Colonic mucosa (tissue), 4 donors: ENCODE data around the gene SRRM3. TPM values are rescaled to one million over a fixed set of nuclear protein-coding genes. Genes with fewer than 3 reads are reported as not detected.

Experiments
- DNase-seq: peaks from one replicate; pipeline ENCODE4 v3.0.0-alpha.2; 2020
- H3K27ac ChIP-seq: fragments of 200-600 bp; one replicate; pipeline ENCODE4 v1.8.0; 2021
- H3K27me3 ChIP-seq: fragments of 200-600 bp; one replicate; pipeline ENCODE4 v1.8.0; 2021
- H3K36me3 ChIP-seq: fragments of 200-600 bp; one replicate; pipeline ENCODE4 v1.8.0; 2021
- H3K4me1 ChIP-seq: fragments of 200-600 bp; one replicate; pipeline ENCODE4 v1.8.0; 2021; ENCODE audit warnings: mild to moderate bottlenecking
- H3K4me3 ChIP-seq: fragments of 200-600 bp; one replicate; pipeline ENCODE4 v1.8.0; 2021
- H3K9ac ChIP-seq, 2 donors: one replicate each; pipeline ENCODE4 v1.7.0; 2013; ENCODE audit warnings: control low read depth in 2 of 2, low read depth in 2 of 2, low read length in 2 of 2
- H3K9me3 ChIP-seq: fragments of 200-600 bp; one replicate; pipeline ENCODE4 v1.8.0; 2021
- intact Hi-C: fragments of 100-400 bp; cut with DNase I; formaldehyde crosslinking; loops from one replicate; pipeline ENCODE4 v1.14.1; 2022
- total RNA-seq, 2 donors: library from RNA; stranded (reverse); fragmentation: NEBNext Ultra II Directional in 1 of 2; extraction: Animal tissue kit (Norgen Biotek cat#: 25700) in 1 of 2; gene quantifications; one replicate each; pipeline ENCODE4 v1.2.1, GENCODE V29; 2021
- TF ChIP-seq, protein P1 (sequence below): fragments of 200-600 bp; IDR thresholded peaks from one replicate; pipeline ENCODE4 v1.8.0; 2022; ENCODE audit warnings: antibody characterized with exemption, mild to moderate bottlenecking
- donor health status: healthy.
- donor health status: DM: no; HTN: no; CAD: no.
- donor health status: DM: no; HTN: no; CAD: no.

The SRRM3 gene
- total RNA-seq, 2 donors from 2014 or later: 0.64 to 0.67 TPM

DNA sequence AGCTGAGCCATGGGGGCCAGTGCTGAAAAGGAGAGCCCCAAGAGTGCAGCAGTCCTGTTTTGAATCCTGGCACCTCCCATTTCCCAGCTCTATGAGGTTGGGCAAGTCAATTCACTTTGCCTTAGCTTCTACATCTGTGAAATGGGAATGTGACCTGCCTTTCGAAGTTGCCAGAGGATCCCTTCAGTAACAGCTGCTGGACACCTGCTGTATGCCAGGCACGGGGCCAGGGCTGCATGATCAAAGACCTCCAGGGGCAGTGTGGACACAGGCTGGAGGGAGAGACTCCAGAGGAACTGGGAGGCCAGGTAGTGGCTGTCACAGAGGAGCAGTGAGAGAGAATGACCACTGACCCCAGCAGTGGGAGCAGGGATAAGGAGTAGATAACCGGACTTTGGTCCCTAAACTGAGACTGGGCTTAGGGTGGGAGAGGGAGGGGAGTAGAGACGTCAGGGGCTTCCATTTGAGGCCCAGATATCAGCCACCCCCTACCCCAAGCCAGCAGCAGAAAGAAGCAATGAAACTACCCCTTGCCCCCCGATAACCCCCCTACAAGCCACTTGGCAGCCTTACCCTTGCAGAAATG lies 45.2 kb downstream of the SRRM3 start:
- Histone ChIP-seq H3K36me3 (no peaks in the 10 kb centered on the region), H3K4me1 (no peaks in the 10 kb centered on the region), H3K4me3 (no peak overlapping the region), H3K9me3 (no peaks in the 10 kb centered on the region), H3K27me3 (no peaks in the 10 kb centered on the region), H3K27ac (no peak overlapping the region), H3K9ac (no peak overlapping the region)
- no peak for DNase-seq
- intact Hi-C loops: no loop called here
- TF ChIP-seq, protein P1, sequence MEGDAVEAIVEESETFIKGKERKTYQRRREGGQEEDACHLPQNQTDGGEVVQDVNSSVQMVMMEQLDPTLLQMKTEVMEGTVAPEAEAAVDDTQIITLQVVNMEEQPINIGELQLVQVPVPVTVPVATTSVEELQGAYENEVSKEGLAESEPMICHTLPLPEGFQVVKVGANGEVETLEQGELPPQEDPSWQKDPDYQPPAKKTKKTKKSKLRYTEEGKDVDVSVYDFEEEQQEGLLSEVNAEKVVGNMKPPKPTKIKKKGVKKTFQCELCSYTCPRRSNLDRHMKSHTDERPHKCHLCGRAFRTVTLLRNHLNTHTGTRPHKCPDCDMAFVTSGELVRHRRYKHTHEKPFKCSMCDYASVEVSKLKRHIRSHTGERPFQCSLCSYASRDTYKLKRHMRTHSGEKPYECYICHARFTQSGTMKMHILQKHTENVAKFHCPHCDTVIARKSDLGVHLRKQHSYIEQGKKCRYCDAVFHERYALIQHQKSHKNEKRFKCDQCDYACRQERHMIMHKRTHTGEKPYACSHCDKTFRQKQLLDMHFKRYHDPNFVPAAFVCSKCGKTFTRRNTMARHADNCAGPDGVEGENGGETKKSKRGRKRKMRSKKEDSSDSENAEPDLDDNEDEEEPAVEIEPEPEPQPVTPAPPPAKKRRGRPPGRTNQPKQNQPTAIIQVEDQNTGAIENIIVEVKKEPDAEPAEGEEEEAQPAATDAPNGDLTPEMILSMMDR: no peak

DNA sequence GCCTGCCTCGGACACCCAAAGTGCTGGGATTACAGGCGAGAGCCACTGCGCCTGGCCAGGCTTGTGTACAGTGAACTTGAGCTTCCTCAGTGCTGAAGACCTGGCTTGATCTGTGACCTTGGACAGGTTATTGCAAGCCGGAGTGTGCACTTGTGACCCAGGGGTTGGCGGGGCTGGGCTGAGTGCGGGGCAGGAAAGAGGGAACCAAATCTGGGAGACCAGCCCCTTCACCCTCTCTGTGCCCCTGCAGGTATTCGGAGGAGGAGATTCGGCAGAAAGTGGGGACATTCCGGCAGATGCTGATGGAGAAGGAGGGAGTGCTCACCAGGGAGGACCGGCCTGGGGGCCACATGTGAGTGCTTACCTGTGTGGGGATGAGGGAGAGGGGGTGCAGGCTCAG lies 46.2 kb downstream of the SRRM3 start:
- Histone ChIP-seq H3K9ac (no peak overlapping the region), H3K36me3 (no peaks in the 10 kb centered on the region), H3K9me3 (no peaks in the 10 kb centered on the region), H3K4me3 (no peak overlapping the region), H3K4me1 (no peaks in the 10 kb centered on the region), H3K27me3 (no peaks in the 10 kb centered on the region), H3K27ac (no peak overlapping the region)
- TF ChIP-seq, protein P1: no peak
- no peak for DNase-seq
- intact Hi-C loops: no loop called here

DNA sequence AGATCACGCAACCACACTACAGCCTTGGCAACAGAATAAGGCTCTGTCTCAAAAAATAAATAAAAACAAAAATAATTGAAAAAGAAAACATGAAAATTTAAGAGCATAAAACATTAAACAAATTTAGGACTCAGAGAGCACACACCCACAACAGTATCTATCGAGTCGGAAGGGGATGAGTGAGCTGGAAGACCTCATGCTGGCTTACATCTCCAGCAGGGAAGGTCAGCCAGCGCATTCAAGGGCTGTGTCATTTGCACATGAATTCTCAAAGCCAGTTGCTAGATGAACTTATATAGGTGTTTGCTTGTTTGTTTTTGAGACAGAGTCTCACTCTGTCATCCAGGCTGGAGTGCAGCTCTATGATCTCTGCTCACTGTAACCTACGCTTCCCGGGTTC lies 50.3 kb downstream of the SRRM3 start:
- H3K9ac ChIP-seq: no peak overlapping the region
- TF ChIP-seq, protein P1: no peak
- H3K4me3 ChIP-seq: no peak overlapping the region
- H3K27ac ChIP-seq: no peak overlapping the region
- no peak for DNase-seq
- H3K9me3 ChIP-seq: no peaks in the 10 kb centered on the region
- intact Hi-C loops: no loop called here
- H3K27me3 ChIP-seq: no peaks in the 10 kb centered on the region
- no peaks in the 10 kb centered on the region for H3K36me3 ChIP-seq
- no peaks in the 10 kb centered on the region for H3K4me1 ChIP-seq

DNA sequence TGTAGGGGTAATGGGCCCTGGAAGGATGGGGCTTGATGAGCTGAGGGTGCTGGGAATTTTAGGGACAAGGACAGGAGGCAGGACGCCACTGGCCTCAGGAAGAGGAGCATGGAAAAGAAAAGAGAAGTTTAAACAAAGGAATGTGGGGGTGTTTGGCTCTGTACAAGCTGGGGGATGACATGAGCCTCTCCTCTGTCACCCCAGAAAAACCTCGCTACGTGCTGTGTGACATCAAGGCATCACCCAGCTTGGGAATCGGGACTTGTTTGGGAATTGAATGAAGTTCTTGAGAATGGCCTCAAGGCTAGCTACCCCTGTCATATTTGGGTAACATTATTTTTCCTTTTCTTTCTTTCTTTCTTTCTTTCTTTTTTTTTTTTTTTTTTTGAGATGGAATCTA lies 53.1 kb downstream of the SRRM3 start:
- Histone ChIP-seq H3K9ac (no peak overlapping the region), H3K4me3 (no peak overlapping the region), H3K36me3 (no peaks in the 10 kb centered on the region), H3K4me1 (no peaks in the 10 kb centered on the region), H3K27me3 (peaks cover 4% of the 10 kb centered on the region), H3K27ac (no peak overlapping the region), H3K9me3 (no peaks in the 10 kb centered on the region)
- no peak for DNase-seq
- intact Hi-C loops: no loop called here
- TF ChIP-seq, protein P1: no peak

DNA sequence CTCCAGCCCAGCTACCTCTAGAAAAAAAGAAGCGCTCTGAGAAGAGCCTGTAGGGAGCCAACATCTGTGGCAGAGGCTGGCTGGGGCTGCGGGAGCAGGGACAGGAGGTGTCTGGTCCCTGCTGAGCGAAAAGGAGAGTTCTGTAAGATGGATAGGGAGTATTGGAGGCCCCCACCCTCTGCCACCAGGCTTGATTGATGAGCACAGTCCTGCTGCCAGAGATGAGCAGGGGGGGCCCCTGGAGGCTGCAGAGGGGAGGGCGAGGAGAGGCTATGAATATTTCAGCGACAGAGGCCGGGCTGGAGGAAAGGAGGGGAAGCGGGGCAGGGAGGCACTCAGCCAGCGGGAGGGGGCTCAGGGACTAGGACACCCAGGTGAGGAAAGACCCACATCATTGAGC lies 56.3 kb downstream of the SRRM3 start:
- intact Hi-C loops: no loop called here
- Histone ChIP-seq H3K36me3 (no peaks in the 10 kb centered on the region), H3K9me3 (no peaks in the 10 kb centered on the region), H3K9ac (no peak overlapping the region), H3K4me3 (no peak overlapping the region), H3K27me3 (peaks cover 7% of the 10 kb centered on the region), H3K4me1 (no peaks in the 10 kb centered on the region), H3K27ac (no peak overlapping the region)
- TF ChIP-seq, protein P1: no peak
- no peak for DNase-seq
